NCI-H345 treated with DMSO at 0.1 percent for 48 hours (cell line): ENCODE data around the gene ARF6.
"Not testable (repeated sequence)": the region's sequence is repeated elsewhere in the genome, so short reads cannot be mapped to it uniquely, and the experiment has no call there.

ENCODE experiments used
- DNase-seq: peaks from one replicate; lab custom pipeline; 2025; ENCODE audit not compliant: unreplicated experiment; lab: John Stamatoyannopoulos, UW

ARF6 gene

DNA sequence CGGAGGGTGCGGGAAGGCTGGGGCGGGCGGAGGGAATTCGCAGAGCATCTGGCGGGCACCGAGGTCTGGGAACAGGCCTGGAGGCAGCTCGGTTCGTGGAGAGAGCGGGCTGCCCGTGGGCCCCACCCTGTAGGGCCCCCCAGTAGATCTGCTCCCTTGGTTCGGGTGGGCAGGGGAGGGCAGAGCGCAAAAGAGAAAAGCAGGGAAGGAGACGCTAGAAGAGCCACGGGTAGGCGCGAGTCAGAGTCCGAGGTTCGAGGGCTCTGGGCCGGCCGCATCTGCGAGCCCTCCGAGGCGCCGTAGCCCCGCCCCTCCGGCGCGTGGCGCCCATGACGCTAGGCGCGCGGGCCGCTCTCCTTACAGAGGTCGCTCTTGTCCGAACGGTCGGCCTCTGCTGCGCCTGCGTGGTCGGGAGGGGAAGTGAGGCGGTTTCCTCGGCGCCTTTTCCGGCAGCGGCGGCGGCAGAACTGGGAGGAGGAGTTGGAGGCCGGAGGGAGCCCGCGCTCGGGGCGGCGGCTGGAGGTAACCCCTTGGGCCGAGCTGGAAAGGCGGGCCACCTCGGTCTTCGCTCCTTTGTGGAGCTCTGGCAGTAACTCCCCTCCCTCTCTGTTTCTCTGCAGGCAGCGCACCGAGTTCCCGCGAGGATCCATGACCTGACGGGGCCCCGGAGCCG is at the start of gene ARF6:
Gene ARF6, plus strand, starts transcription at position 447 of the 673 bp plus-strand sequence. CDS start 655 bp downstream, outside the sequence.
- peak; percentile 91 for DNase-seq

DNA sequence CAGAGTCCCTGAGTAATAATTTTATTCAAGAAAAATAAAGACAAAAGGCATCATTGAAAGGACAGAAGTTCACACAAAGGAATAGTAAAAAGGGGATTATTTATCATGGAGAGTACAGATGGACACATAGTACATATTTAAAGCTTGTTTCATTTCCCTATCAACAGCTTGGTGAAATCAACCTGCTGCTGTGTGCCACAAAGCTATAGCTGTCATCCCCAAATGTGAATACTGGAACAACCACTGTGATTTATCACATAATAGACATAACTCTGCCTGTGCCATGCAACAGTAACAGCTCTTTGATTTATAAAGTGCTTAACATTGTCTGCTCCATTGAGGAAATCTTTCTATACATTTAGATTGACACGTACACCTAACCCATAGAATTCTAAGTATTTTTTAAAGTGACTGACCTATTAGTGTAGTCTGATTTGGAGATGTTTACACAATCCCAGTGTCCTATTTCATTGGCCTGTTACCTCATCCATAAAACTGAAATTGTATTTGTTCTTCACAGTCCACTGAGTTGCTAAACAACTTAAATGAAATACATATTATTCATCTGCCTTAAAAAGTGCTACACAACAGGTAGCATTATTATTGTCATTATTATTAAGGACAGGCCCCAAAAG is 43.6 kb upstream of the ARF6 start:
- no peak for DNase-seq

DNA sequence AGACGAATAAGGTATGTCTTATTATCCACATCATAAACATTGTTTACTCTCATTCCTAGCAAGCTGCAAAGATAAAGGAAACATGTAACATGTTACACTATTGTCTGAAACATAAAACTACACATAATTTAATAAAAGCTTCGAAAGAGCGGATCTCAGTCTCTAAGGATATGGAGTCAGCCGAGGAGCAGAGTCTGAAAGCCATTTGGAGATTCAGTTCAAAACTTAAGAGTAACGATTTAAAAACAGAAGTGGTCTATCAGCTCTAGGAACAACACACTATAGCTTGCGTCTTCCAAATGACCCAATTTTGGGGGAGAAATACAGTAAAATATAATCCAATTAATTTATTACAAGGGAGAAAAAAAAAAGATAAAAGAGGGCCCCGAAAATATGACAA is 41.1 kb upstream of the ARF6 start:
- DNase-seq = no peak

DNA sequence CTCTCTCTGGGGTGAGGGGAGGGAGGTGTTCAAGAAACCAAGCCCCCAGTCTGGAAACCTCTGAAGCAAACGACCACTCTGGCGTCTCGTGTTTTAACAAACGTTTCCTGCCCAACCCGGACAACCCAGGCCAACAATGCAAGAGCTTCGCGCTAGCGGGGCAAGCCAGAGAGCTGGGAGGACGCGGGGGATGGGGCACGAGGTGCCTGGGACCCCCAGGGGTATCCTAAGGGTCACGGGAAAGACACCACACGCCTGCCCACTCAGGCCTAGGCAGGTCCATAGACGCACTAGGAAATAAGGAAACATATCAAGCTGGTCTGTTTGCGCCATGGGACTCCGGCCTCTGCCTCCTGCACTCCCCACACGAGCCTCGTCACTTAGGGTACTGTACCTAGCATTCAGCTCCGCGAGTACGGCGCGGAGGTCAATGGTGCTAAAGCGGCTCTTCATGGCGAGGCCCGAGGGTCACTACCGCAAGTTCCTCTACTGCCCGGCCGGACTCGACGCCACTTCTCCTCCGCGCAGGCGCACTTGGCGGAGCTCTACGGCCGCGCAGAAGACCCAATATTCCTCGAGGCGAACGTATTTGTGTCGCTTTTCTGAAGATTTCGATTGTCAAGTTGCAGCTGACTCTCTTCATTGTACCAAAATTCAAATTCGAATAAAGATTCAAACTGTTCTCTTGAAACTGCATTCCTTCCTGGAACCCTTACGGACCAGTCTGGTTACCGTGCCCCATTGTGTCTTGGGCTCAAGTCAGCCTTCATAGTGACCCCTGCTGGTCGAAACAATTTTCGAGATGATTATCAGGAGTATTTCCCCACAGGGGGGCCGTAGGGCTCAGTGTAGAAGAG is 40.4 kb upstream of the ARF6 start, which contains the start of gene NEMF:
Gene NEMF, minus strand, starts transcription at position 488 of the 857 bp plus-strand sequence. Its CDS starts 35 bp downstream, at position 453.
- DNase-seq = peak; percentile 97

DNA sequence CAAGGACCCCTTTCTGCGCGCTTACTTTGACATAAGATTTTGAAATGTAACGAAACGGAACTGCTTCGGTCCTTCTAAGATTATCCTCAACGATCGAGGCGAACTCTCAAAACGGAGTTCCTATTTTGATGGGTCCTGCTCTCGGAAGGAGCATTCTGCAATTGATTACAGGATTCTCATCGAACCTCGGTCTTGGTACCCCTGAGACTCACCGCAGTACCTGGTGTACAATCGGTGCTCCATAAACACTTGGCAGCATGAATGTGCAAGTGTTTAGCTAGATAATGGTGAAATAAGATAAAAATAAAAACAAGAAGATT is 39.8 kb upstream of the ARF6 start:
- no peak for DNase-seq

DNA sequence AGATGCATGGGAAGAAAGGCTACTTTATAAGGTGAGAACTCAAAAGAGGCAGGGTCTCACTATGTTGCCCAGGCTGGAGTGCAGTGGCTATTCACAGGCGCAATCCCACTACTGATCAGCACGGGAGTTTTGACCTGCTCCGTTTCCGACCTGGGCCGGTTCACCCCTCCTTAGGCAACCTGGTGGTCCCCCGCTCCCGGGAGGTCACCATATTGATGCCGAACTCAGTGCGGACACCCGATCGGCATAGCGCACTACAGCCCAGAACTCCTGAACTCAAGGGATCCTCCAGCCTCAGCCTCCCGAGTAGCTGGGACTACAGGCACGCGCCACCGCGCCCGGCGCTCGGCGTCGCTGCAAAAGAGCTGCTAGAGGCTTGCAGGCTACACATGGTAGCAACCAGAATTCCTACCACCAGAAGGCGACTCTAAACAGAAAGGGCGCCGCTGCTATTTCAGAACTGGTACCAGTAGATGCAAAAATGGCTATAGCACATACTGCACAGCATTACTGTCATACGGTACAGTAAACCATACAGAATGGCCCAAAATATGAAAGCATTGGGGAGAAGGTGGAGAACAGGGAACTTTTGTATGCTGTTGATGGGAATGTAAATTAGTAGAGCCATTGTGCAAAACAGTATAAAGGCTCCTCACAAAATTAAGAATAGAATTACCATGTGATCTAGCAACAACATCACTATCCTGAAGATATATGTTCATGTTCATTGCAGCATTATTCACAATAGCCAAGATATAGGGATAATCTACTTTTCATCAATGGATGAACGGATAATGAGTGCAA is 39.1 kb upstream of the ARF6 start:
- DNase-seq = peak; percentile 77

DNA sequence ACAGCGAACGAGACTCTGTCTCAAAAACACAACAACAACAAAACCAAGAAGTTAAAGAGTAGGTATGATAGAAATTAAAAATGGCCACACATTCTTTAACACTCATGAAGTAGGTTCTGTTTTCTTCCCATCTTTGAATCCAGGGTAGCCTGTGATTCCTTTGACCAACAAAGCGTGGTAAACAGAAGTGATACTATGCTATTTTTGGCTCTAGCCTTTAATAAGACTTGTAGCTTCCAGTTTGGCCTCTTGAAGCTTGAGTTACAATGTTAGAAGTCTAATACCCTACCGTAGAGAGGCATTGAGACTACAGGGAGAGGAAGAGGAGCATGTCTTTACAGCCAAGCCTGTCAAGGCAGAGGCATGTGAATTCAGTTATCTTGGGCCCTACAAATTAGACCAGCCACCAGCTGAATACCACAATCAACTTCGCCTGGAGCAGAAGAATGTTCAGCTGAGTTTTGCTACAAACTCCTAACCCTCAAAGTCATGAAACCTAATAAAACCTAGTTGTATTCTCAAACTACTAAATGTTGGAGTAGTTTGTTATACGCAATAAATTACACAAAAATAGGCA is 35.4 kb upstream of the ARF6 start:
- no peak for DNase-seq

DNA sequence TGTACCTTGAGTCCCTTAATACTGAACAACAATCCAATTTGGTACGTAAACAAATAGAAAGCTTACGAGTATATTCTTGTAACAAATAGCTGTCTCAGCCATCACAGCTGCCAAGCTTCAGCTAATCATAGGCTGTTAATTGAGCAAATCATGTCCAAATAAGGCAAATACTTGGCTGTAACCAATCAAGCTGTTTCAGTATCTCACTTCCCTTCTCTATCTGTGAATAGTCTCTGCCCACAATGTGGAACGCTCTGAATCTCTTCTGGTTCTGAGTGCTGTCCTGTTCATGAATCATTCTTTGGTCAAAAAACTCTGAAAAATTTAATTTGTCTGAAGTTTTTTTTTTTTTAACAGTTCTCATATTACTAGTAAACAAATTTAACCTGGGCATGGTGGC is 34.5 kb upstream of the ARF6 start:
- DNase-seq = no peak

DNA sequence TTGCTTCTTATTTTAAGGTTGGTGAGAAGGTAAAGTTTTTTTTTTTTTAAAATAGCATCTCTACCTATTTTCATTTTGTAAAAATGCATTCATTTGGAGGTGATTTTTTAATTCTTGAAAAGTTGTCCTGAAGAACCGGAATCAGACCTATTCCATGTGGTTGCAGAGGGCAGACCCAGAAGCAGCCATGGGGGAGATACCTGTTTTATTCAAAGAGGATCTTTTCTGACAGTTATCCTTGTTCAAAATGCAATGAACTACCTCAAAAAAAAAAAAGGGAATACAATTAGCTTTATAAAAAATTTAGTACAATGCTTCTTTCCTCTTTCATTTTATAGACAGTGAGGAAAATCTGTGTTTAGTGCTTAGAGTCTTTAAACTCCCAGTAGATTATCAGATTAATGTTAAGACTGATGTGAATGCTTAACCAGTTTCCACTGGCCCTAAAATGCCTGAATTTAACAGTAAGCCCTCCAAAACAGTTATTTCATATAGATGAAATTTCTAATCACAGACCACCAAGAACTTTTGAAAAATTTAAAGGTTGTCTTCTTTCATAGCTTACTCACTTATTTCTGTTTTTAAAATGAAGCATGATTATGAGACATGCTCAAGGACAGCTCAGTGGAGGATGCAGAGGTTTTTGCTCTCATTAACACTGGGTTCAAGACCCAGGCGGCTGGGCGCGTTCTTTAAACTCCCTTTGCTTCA is 31.7 kb upstream of the ARF6 start:
- DNase-seq = no peak

DNA sequence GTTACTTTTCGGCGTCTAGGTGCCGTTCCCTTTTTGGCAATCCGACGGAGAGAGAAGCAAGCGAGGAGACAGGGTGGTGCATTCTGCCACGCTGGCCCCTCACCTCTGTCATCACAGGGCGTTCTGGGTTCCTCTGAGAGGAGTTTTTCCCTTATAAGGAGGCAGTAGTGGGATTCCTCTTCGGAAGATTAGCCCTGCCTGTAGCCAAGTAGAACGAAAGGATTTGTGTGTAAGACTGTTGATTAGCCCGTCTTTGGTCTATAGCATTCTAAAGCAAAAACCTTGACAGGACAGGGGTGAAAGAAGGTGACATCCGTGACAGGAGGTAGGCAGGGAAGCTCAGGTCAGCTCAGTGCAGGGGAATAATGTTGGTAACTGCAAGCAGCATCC is 31.2 kb upstream of the ARF6 start:
- DNase-seq = no peak

DNA sequence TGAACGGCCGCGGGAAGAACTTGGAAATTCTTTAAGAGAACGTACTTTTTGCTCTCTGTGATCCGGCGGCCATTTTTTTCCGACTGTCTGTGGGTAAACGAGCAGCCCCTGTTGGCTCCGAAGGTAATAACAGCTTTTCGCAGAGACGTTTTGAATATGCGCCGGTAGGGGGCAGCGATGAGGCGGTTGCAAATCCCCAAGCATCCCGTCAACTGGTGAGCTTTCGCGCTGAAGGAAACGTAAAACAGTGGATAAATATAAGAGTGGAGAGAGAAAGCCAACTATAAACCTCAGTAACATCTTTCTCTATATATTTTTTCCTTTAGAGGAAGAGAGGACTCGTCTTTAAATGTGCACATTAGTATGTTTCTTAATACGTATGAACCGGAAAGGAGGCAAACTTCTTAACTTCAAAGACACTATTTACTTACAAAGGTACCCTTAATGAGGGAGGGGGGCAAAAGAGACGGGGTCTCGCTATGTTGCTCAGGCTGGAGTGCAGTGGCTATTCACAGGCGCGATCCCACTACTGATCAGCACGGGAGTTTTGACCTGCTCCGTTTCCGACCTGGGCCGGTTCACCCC is 30.7 kb upstream of the ARF6 start:
- DNase-seq = peak; percentile 82

DNA sequence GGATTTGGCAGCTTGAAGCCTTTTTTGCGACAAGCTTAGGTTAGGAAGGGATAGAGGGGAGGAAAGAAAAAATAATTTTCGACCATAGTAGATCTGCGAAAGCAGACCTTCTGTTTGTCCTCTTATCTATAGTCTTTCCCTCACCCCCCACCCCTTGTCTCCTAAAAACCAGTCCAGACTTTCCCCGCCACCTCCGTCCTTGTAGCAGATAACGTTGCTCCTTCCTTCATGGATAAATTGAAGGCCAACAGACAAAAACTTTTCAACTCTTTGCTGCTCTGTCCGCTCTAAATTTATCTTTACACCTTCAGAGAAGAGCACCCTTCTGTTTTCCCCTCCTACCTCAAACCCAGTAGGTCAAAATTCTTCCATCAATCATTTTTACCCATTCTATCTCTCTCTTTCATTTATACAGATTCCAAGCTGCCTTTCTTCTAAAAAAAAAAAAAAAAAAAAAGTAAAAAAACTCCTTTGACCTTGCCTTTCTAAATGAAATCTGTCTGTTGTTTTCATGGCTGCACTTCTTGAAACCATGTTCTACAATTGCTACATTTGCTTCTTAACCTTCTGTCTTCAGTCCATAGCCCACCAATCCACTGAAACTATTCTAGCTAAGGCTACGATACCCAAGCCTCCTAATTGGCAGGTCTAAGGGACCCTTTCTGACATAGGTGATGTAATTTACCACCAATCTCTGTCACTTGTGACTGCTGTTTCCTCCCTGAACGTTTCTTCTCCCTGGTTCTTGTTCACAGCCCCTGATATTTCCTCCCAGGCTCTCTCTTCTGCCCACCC is 29.2 kb upstream of the ARF6 start:
- no peak for DNase-seq

DNA sequence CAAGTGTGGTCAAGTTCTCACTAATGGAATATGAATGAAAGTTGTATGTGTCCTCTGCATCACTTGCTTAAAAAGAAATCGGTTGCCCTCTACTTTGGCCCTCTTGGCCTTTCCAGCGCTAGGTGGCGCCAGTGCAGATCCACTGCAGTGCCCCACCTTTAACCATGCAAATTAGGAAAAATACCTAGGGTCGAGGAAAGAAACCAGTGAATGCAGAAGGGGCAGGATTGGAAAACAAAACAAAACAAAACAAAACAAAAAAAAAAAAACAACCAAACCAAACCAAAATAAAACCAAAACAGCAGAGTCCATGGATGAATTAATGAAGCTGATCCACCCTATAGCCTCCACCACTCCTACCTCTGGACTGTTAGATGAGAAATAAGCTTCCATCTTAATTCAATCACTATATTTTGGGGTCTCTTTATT is 27.4 kb upstream of the ARF6 start:
- DNase-seq = peak; percentile 35

DNA sequence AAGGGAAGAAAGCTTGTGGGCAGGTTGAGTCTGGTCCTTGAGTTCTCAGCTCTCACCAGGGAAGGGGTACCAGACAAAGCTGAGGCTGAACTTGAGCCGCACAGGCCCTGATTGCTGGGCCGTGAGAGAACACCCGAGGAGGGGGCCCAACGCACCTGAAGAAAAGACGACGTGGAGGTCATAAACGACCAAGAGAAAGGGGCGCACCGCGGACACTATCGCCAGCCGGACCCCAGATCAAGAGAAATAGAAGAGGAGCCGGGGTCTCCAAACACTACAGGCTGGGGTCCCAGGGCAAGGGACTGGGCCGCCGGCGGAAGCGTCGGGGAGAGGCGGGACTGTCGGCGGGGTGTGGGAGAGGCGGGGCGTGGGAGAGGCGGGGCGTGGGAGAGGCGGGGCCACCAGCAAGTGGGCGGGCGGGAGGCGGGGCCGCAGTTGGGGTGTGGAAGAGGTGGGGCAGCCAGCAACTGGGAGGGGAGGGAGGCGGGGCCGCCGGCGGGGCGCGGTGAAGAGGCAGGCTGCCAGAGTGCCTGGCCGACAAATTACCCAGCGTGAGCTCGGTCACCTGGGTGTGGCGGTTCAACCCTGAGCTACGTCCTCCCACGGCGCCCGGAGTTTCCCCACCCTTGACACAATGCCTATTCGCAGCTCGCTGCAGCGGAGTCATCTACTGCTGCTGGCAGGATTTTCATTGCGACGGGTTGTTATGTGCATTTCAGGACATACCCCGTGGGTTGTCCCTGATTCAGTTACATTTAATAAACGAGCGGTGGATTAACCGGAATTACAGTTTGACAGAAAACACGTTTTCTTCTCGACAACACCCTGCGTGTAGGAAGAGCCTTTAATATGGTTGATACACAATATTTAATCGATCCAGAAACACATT is 24.8 kb upstream of the ARF6 start:
- peak; percentile 83 for DNase-seq

DNA sequence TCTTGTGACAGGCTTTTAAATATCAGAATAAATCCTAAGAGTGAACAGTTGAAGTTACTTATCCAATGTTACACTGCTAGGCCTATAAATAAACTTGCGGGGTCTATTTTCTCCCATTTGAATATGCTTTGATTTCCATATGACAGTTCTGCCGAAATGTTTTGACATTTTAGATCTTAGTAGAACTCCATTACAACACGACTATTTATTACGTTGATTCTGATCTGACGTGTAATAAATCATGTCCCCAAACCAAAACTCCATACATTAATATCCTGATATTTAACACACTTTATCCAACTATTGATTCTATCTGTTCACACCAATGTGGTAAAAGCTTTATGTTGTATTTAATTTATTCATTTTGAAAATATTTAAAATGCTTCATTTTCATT is 24.2 kb upstream of the ARF6 start:
- no peak for DNase-seq

DNA sequence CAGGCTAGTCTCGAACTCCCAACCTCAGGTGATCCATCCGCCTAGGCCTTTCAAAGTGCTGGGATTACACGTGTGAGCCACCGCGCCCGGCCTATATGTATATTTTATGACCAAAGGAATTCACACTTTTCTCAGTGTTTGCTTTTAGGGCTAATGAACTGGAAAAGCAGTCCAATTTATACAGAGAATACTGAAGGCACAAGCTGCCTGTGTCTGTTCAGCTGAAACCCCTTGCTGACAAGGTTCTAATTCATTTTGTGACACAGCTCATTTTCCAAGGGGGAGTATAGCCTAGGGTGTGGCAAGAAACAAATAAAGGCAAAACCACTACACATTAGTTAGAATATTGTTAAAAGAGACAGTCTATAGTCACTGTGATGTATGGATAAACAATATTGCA is 22.0 kb upstream of the ARF6 start:
- DNase-seq = no peak

DNA sequence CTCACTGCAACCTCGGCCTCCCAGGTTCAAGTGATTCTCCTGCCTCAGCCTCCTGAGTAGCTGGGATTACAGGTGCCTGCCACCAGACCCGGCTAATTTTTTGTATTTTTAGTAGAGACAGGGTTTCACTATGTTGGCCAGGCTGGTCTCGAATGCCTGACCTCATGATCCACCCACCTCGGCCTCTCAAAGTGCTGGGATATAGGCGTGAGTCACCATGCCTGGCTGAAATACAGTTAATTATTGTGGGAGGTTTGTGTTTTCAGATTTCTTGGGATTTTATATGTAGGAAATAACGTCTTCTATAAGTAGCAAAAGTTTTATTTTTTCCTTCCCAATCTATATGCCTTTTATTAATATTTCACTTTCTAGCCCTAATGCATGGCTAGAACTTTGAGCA is 19.3 kb upstream of the ARF6 start:
- not testable (repeated sequence) for DNase-seq

DNA sequence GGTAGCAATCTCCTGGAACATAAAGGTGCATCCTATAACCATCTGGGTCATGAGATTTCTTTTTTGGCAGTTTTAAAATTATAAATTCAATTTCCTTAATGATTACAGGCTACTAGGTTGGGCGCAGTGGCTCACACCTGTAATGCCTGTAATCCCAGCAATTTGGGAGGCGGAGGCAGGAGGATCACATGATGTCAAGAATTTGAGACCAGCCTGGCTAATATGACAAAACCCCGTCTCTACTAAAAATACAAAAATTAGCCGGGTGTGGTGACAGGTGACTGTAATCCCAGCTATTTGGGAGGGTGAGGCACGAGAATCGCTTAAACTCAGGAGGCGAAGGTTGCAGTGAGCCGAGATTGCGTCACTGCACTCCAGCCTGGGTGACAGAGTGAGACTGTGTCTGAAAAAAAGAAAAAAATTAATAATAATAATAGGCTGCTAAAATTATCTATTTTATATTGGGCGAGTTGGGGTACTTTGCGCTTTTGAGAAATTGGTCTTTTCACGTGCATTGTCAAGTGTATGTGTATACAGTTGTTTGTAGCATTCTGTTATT is 17.2 kb upstream of the ARF6 start:
- DNase-seq = no peak
